Astrocyte of the hippocampus (primary cell): Measurements from ENCODE around the gene MRPL54.
A peak's percentile ranks its signal among the peaks of the same experiment; 100 is the strongest.

ENCODE experiments used
- DNase-seq: peaks from one replicate; pipeline ENCODE4 v3.0.0; 2011; ENCODE audit warnings: low read depth, low spot score

Gene MRPL54

DNA sequence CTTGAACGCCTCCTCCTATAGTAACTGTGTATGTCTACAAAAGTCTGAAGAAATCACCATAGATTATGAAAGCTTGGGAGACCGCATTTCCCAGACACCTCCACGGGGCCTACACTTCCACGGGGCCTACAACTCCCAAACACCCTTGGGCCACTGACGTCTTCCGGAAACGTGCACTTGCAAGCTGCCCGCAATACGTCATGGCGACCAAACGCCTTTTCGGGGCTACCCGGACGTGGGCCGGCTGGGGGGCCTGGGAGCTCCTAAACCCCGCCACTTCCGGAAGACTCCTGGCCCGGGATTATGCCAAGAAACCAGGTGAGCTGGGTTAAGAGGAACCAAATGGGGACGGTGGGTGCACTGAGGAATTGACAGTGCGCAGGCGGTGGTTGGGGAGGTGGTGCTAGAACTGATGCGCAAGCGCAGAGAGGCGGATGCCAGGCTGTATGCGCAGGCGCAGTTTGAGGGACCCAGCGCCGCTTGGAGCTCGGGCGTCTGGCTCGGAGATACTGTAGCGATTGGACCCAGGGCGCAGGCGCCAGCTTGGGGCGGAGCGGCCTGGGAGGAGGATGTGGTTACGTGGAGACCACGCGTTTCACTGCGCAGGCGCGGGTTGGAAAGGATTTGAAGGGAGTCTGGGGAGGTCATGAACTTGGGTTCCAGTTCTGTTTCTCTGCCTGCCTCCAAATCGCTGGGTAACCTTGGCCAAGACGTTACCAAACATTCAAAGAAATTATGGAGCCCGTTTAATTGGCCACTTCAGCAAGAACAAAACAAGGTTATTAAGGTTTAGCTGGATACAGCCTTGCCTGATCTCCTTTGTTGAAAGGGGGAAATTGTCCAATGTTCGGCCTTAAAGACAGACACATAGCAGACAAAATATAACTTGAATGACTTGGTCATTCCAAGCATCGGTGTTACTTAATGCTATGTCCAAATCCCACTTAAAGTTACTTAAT is at the start of gene MRPL54:
Gene MRPL54 (plus strand): TSS at position 182 of the 959 bp plus-strand sequence. CDS start 19 bp downstream, at position 201.
- DNase-seq: peak; percentile 100

- no peak for DNase-seq
These were observed 46.3 kb upstream of the MRPL54 start for GRCh38 chr19:3716147-3716668.

- DNase-seq: no peak
These were observed 42.6 kb upstream of the MRPL54 start for GRCh38 chr19:3719868-3720267.

DNA sequence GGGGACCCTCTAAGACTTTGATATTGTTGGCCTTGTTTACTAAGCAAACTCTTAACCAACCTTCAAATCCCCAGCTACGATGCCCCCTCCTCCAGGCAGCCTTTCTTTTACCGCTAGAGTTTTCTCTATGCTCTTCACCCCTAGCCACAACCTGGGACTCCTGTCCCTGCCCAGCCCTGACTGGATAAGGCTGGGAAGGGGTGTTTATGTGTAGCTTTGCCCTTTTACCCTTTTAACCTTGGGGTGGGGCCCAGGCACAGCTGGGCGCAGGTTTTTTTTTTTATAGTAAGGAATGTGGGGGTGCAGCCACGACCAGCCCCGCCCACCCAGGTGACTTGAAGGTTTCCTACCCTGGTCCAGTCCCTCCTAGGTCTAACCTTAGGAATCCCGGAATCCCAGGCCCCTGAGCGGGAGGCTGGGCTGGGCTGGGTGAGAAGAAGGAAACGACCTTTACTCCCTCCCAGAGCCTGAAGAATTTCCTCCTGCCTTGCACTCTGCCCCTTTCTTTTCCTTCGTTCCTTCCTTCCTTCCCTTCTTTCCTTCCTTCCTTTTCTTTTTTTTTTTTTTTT is 42.0 kb upstream of the MRPL54 start:
- DNase-seq: no peak

DNA sequence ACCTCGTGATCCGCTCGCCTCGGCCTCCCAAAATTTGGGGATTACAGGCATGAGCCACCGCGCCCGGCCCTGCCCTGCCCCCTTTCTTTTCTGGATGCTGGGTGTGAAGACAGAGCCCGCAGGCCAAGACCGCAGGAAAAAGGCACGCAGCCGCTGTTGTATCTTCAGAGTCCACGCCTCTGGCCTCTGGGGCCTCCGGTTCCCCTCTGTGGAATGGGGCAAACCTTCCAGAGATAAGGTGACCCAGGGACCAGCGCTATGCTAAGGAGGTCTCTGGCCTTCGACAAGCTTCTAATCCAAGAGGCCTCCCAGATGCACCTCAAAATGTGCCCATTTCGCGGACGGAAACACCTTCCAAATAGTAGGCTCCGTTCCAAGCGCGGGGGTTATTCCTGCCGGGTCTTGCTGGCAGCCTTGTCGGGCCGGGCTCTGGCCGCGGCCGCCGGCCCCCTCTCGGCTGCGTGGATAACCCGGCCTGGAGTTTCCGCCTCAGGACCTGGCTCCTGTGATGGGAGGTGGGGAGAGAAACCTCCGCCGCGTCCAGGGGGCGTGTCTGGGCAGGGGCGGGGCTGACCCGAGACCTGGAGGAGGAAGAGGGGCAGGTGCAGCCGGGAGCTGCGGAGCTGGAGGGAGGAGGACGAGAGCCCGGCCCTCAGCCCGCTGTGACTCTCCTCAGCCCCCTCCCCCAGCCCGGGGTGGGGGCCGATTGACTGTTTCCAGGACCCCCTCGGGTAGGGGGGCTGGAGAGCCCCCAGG is 41.2 kb upstream of the MRPL54 start:
- peak; percentile 94 for DNase-seq

DNA sequence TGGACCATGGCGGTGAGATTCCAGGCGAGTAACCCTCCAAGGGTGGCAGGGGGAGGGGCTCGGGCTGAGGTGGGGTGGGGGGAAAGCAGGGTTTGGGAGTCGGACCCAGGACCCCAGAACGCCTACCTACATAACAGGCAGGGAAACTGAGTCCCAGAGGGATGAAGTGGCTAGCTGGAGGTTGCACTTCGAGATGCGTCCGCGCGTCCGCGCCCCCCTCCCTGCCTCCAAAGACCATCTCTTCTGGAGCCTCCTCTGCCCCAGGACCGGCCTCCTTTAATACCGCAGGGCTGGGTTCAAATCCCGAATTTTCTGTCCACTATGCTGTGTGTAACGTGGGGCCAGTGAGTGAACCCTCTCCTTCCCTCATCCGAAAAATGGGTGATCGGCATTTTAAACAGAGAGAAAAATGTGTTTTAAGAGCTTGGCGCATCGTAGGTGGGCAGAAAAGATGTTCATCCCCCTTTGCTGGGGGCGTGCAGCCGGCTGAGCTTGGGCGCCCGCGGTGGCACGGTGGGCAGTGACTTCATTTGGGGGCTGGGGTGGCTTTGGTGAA is 40.5 kb upstream of the MRPL54 start:
- DNase-seq: no peak

DNA sequence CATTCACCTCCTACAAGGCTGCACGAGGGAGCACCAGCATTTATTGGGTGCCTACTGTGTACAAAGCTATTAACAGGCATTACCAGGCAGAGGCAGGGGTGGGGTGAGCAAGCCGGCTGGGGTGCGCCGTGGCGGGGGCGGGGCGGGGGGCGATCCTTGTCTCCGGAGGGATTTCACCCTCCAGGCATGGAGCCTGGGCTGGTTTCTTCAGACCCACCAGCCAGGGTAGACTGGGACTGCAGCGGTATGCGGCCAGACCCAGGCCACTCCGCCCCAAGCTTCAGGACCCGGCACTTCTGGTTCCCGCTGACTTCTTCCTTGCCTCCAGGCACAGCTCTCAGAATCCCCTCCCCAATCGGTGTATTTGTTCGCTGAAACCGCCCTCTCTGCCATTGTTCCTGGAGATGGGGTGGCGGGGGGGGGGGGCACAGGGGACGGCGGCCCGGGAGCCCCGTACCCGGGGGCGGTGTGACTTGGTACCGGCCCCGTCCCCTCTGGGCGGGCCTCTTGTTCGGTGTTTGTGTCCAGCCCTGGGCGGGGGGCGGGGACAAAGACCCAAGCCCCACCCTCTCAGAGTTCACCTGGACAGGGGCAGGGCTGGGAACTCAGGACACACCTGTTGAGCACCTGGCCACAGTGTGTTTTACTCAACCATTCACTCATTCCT is 39.9 kb upstream of the MRPL54 start:
- no peak for DNase-seq

DNA sequence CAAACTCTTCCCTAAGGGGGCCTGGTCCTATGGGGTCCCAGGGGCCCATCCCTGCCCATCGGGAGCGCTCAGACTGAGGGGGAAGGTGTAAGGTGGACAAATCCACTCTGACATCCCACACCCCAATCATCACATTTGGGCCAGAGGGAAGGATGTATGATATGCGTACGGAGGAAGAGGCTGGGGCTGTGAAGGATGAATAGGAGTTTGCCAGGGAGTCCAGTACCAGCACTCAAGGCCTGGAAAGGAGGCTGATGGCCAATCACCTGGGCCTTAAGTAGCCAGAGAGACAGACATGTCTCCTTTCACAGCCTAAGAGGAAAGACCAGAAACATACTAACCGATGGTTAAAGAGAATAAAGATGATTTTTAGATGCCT is 39.4 kb upstream of the MRPL54 start:
- DNase-seq: no peak

- no peak for DNase-seq
These were observed 38.6 kb upstream of the MRPL54 start for GRCh38 chr19:3723883-3724282.

GRCh38 chr19:3725121-3725520 is 37.4 kb upstream of the MRPL54 start:
- no peak for DNase-seq

DNA sequence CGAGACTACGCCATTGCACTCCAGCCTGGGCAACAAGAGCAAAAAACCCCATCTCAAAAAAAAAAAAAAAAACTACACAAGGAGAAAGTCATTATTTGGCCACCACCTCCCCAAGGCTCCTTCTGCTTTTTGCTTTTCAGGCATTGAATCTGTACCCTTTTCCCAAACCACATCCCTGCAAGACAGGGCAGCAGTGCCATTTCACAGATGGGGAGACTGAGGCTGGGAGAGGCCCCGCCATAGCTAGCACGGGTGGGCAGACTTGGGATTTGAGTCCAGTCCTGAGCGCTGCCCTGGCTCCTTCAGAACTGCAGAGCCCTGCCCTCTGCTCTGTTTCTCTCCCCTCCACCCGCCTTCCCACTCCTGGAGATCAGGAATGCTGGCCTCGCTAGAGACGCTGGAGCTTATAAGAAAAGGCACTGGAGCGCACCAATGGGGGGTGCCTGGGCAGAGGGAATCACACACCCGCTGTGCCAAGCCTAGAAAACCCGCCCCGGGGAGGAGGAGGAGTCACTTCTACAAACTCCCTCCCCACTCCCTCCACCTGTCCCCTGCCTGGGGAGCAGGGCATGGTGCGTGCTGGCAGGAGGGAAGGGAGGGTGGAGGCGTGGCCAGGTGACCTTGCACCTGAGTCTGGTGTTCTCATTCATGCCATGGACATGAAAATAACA is 36.7 kb upstream of the MRPL54 start:
- peak; percentile 56 for DNase-seq

DNA sequence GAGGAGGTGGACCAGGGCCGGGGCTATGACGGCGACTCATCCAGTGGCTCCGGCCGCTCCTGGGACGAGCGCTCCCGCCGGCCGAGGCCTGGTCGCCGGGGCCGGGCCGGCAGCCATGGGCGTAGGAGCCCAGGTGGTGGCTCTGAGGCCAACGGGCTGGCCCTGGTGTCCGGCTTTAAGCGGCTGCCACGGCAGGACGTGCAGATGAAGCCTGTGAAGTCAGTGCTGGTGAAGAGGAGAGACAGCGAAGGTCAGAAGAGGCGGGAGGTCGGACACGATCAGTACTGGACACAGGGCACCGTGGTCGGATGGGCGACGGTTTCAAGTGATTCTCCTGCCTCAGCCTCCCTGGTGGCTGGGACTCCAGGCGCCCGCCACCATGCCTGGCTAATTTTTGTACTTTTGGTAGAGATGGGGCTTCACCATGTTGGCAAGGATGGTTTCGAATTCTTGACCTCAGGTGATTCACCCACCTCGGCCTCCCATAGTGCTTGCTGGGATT is 32.0 kb upstream of the MRPL54 start:
- DNase-seq: no peak

GRCh38 chr19:3732108-3732507 is 30.4 kb upstream of the MRPL54 start:
- DNase-seq: no peak

DNA sequence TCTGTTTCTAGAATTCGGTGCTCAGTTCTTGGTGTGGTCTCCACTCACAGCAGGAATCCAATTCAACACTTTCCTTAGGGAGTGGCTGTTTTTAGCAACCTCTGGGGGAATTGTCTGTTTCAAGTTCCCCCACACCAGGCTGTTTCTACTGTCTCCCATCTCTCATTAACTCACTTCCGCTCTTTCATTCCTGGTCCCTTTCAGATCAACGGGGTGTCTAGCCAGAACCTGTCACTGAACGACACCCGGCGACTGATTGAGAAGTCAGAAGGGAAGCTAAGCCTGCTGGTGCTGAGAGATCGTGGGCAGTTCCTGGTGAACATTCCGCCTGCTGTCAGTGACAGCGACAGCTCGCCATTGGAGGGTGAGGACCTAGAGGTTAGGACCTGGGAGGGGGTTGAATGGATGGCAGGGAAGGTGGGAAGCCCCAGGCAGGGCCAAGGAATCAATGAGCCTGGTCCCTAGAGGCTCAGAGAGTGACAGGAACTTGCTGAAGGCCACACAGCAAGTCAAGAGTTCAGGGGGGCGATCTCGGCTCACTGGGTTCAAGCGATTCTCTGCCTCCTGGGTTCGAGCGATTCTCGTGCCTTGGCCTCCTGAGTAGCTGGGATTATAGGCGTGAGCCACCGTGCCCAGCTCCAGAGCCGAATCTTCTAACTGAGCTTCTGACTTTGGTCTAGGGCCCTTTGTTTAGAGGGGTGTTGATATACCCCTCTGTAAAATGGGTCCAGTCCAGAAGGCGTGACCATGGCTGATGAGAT is 28.8 kb upstream of the MRPL54 start:
- no peak for DNase-seq

- DNase-seq: no peak
These were observed 28.2 kb upstream of the MRPL54 start for GRCh38 chr19:3734310-3734600.

DNA sequence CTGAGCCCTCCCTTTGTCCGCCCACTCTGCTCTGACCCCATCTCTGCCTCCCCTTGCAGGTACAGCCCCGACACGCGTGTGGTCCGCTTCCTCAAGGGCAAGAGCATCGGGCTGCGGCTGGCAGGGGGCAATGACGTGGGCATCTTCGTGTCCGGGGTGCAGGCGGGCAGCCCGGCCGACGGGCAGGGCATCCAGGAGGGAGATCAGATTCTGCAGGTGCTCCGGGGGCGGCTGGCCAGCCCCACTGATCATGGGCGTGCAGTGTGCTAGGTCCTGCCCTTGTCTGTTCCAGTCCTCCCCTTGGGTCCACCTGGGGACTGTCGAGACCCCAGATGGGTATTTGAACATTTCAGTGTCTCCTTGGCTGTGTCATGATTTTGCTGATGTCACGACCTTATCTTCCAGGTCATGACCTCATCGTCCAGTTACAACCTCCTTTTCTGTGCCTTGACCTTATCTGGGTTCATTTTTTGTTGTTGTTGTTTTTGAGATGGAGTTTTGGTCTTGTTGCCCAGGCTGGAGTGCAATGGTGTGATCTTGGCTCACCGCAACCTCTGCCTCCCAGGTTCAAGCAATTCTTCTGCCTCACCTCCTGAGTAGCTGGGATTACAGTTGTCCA is 26.3 kb upstream of the MRPL54 start:
- no peak for DNase-seq

DNA sequence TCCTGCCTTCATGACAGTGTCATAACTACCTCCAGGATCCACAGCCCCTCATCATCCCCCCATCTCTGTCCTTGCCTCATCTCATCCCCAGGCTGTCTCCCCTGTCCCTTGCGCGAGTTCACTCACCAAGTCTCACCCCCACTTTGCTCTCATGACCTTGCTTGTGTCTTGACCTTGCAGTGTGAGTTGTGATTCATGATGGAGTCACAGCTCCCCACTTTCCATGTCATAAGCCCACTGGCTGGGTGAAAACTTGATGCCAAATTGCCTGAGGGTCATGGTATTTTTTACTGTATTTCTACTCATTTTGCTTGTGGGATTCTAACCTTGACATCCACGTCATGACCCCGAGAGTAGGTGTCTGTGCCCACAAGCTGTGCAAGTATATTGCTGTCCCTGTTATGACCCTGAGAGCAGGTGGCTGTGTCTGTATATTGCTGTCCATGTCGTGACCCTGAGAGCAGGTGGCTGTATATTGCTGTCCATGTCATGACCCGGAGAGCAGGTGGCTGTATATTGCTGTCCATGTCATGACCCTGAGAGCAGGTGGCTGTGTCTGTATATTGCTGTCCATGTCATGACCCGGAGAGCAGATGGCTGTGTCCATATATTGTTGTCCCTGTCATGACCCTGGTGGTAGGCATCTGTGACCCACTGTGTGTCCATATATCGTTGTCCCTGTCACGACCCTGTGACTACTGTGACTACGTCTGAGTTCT is 24.8 kb upstream of the MRPL54 start:
- no peak for DNase-seq

DNA sequence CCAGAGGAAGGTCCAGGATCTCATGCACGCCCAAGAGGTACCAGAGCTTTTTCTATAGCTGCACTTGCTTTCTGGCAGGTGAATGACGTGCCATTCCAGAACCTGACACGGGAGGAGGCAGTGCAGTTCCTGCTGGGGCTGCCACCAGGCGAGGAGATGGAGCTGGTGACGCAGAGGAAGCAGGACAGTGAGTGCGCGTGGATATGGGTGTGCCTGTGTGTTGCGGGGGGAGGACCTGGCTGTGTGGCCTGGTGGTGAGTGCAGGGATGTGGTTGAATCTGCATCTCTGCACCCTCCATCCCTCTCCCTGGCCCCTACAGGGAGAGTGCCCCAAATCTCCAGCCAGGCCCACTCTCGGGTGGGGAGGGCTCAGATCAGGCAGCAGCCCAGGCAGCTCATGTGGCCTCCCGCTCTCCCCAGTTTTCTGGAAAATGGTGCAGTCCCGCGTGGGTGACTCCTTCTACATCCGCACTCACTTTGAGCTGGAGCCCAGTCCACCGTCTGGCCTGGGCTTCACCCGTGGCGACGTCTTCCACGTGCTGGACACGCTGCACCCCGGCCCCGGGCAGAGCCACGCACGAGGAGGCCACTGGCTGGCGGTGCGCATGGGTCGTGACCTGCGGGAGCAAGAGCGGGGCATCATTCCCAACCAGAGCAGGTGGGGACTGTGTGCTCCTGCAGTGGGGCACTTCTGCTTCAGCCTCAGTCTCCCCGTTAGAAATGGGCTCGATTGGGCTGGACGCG is 23.8 kb upstream of the MRPL54 start:
- DNase-seq: no peak
